Trophoblast cell (in vitro differentiated cells and primary cell): ENCODE data around the gene USP31.

Experiments
- DNase-seq, 2 donors: peaks; one replicate each; pipeline ENCODE4 v3.0.0-alpha.2; 2016
- H2AFZ ChIP-seq: 2 replicates; pipeline ENCODE4 v1.6.1; 2013; ENCODE audit warnings: low read length, moderate library complexity, mild to moderate bottlenecking; ENCODE audit not compliant: insufficient read depth, poor library complexity
- H2AK5ac ChIP-seq: 2 replicates; pipeline ENCODE4 v1.6.1; 2013; ENCODE audit warnings: mild to moderate bottlenecking, low read length
- H2BK120ac ChIP-seq: 2 replicates; pipeline ENCODE4 v1.6.1; 2013; ENCODE audit warnings: low read length, mild to moderate bottlenecking, moderate library complexity; ENCODE audit not compliant: insufficient read depth, poor library complexity
- H2BK12ac ChIP-seq: 2 replicates; pipeline ENCODE4 v1.6.1; 2013; ENCODE audit warnings: mild to moderate bottlenecking, low read length, moderate library complexity
- H2BK5ac ChIP-seq: 2 replicates; pipeline ENCODE4 v1.6.1; 2013; ENCODE audit warnings: low read length, low read depth, moderate library complexity, mild to moderate bottlenecking; ENCODE audit not compliant: poor library complexity
- H3K14ac ChIP-seq: 2 replicates; pipeline ENCODE4 v1.6.1; 2013; ENCODE audit warnings: mild to moderate bottlenecking, low read length
- H3K18ac ChIP-seq: 2 replicates; pipeline ENCODE4 v1.6.1; 2013; ENCODE audit warnings: mild to moderate bottlenecking, low read length
- H3K23ac ChIP-seq: 2 replicates; pipeline ENCODE4 v1.6.1; 2013; ENCODE audit warnings: low read length
- H3K27ac ChIP-seq: 2 replicates; pipeline ENCODE4 v1.5.1; 2013; ENCODE audit warnings: low read depth, mild to moderate bottlenecking, inconsistent platforms, low read length, moderate library complexity
- H3K27me3 ChIP-seq: 2 replicates; pipeline ENCODE4 v1.6.1; 2013; ENCODE audit warnings: inconsistent platforms, mild to moderate bottlenecking, low read length, moderate library complexity; ENCODE audit not compliant: insufficient read depth
- H3K36me3 ChIP-seq, 2 experiments: 1 replicate in 1 of 2; 2 replicates in 1 of 2; pipeline ENCODE4 v1.6.1; 2013; ENCODE audit warnings: low read length in 2 of 2, mild to moderate bottlenecking in 2 of 2, moderate library complexity in 1 of 2; ENCODE audit not compliant: insufficient read depth in 2 of 2, control insufficient read depth in 1 of 2
- H3K4ac ChIP-seq: 2 replicates; pipeline ENCODE4 v1.6.1; 2013; ENCODE audit warnings: low read depth, mild to moderate bottlenecking, low read length, moderate library complexity
- H3K4me1 ChIP-seq, 2 experiments: 1 replicate in 1 of 2; 2 replicates in 1 of 2; pipeline ENCODE4 v1.6.1; 2013; ENCODE audit warnings: low read length in 2 of 2, mild to moderate bottlenecking in 2 of 2, moderate library complexity in 1 of 2; ENCODE audit not compliant: insufficient read depth in 2 of 2, control insufficient read depth in 1 of 2
- H3K4me2 ChIP-seq: 2 replicates; pipeline ENCODE4 v1.6.1; 2013; ENCODE audit warnings: inconsistent platforms, mild to moderate bottlenecking, low read length, moderate library complexity
- H3K4me3 ChIP-seq: 2 replicates; pipeline ENCODE4 v1.5.1; 2013; ENCODE audit warnings: mild to moderate bottlenecking, low read depth, low read length, inconsistent platforms
- H3K79me1 ChIP-seq: one replicate; pipeline ENCODE4 v1.6.1; 2013; ENCODE audit warnings: low read length
- H3K79me2 ChIP-seq: 2 replicates; pipeline ENCODE4 v1.6.1; 2013; ENCODE audit warnings: low read length, mild to moderate bottlenecking; ENCODE audit not compliant: control insufficient read depth, insufficient read depth, poor library complexity
- H3K9ac ChIP-seq: 2 replicates; pipeline ENCODE4 v1.6.1; 2013; ENCODE audit warnings: mild to moderate bottlenecking, low read length
- H3K9me3 ChIP-seq: 2 replicates; pipeline ENCODE4 v1.6.1; 2013; ENCODE audit warnings: low read depth, mild to moderate bottlenecking, control low read depth, inconsistent platforms, low read length; ENCODE audit not compliant: insufficient read depth
- H4K12ac ChIP-seq: 2 replicates; pipeline ENCODE4 v1.6.1; 2013; ENCODE audit warnings: low read depth, mild to moderate bottlenecking, low read length, moderate library complexity
- H4K8ac ChIP-seq: 2 replicates; pipeline ENCODE4 v1.6.1; 2013; ENCODE audit warnings: low read depth, mild to moderate bottlenecking, low read length, moderate library complexity
- H4K91ac ChIP-seq: one replicate; pipeline ENCODE4 v1.6.1; 2013; ENCODE audit warnings: low read depth, mild to moderate bottlenecking, low read length, moderate library complexity
- WGBS: extraction: QIAGEN DNeasy Blood & Tissue Kit; methylation state at CpG from one replicate; pipeline ENCODE4 v1.1.7; 2013; ENCODE audit warnings: missing lambda C conversion rate; ENCODE audit not compliant: insufficient read length, insufficient coverage; ENCODE audit errors: extremely low coverage; 5-methylcytosine and 5-hydroxymethylcytosine counted together

The USP31 gene

DNA sequence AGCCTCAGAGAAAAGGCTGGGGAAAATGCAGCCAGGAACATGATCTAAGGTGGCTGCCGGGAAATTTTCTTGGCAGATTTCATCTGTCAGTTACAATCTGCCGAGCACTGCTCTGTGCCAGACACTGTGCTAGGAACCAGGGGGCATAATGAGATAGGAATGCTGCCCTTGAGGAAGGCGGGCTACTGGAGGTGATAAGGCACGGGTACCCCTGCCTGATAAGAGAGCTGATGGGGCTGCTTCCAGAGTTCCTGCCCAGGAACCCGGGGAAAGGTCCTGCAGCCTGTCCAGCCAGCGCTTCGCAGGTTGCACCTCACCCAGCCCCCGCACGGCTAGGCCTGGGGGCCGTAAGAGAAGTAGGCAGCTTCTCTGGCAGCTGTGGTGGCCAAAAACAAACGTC lies 36.4 kb upstream of the USP31 start:
- no peak for DNase-seq
- Histone ChIP-seq H3K79me2 (no peaks in the 10 kb centered on the region), H4K12ac (no peak overlapping the region), H3K36me3 (no peaks in the 10 kb centered on the region), H2BK120ac (no peak overlapping the region), H3K4ac (no peak overlapping the region), H2BK5ac (no peak overlapping the region), H3K27me3 (peaks cover 11% of the 10 kb centered on the region), H3K4me1 (peaks cover 5 to 7% of the 10 kb centered on the region in 2 experiments), H3K27ac (no peak overlapping the region), H3K14ac (no peak overlapping the region), H3K23ac (no peak overlapping the region), H3K9me3 (peaks cover 4% of the 10 kb centered on the region), H3K9ac (no peak overlapping the region), H3K18ac (no peak overlapping the region), H3K4me3 (no peak overlapping the region), H2BK12ac (no peak overlapping the region), H3K79me1 (no peaks in the 10 kb centered on the region), H4K8ac (no peak overlapping the region), H2AK5ac (no peak overlapping the region), H3K4me2 (no peak overlapping the region), H4K91ac (no peak overlapping the region), H2AFZ (no peak overlapping the region)
- no CpG with 5 or more reads among the region's 11 CpGs for WGBS

- Histone ChIP-seq H3K27me3 (peaks cover 11% of the 10 kb centered on the region), H3K4me2 (no peak overlapping the region), H2BK12ac (no peak overlapping the region), H3K18ac (no peak overlapping the region), H2BK5ac (no peak overlapping the region), H2AFZ (no peak overlapping the region), H3K9me3 (peaks cover 4% of the 10 kb centered on the region), H3K23ac (no peak overlapping the region), H4K91ac (no peak overlapping the region), H3K36me3 (no peaks in the 10 kb centered on the region), H4K8ac (no peak overlapping the region), H3K4ac (no peak overlapping the region), H3K27ac (no peak overlapping the region), H4K12ac (no peak overlapping the region), H3K79me2 (no peaks in the 10 kb centered on the region), H2BK120ac (no peak overlapping the region), H3K14ac (no peak overlapping the region), H3K79me1 (no peaks in the 10 kb centered on the region), H3K4me1 (peaks cover 5 to 7% of the 10 kb centered on the region in 2 experiments), H3K4me3 (no peak overlapping the region), H3K9ac (no peak overlapping the region), H2AK5ac (no peak overlapping the region)
- WGBS: no CpG with 5 or more reads among the region's 4 CpGs
- no peak for DNase-seq
These were observed 34.3 kb upstream of the USP31 start for GRCh38 chr16:23183543-23183862.

- no peak within 1 kb of the TSS for H4K8ac ChIP-seq
- no peak within 1 kb of the TSS for H2BK120ac ChIP-seq
- no peak within 1 kb of the TSS for H4K91ac ChIP-seq
- no peak within 1 kb of the TSS for H3K27ac ChIP-seq
- H4K12ac ChIP-seq: no peak within 1 kb of the TSS
- no peak within 1 kb of the TSS for H3K23ac ChIP-seq
- H3K4me1 ChIP-seq: peaks cover 5 to 7% of the 10 kb centered on the region in 2 experiments
- H3K36me3 ChIP-seq: no peaks in the 10 kb centered on the region
- peaks cover 4% of the 10 kb centered on the region for H3K9me3 ChIP-seq
- H3K4me2 ChIP-seq: peak within 1 kb of the TSS; percentile 73
- peak in 1 of 2 donors; percentile 6 for DNase-seq
- peak within 1 kb of the TSS; percentile 32 for H3K4me3 ChIP-seq
- H2BK5ac ChIP-seq: no peak within 1 kb of the TSS
- H3K4ac ChIP-seq: no peak within 1 kb of the TSS
- no peak within 1 kb of the TSS for H3K14ac ChIP-seq
- peak within 1 kb of the TSS; percentile 17 for H2AFZ ChIP-seq
- H3K9ac ChIP-seq: no peak within 1 kb of the TSS
- H3K79me2 ChIP-seq: no peaks in the 10 kb centered on the region
- peaks cover 11% of the 10 kb centered on the region for H3K27me3 ChIP-seq
- no peaks in the 10 kb centered on the region for H3K79me1 ChIP-seq
- H2AK5ac ChIP-seq: no peak within 1 kb of the TSS
- H3K18ac ChIP-seq: no peak within 1 kb of the TSS
- H2BK12ac ChIP-seq: no peak within 1 kb of the TSS
- no CpG with 5 or more reads among the region's 71 CpGs for WGBS
These were observed 33.7 kb upstream of the USP31 start, which contains the start of gene SCNN1G for GRCh38 chr16:23182679-23183542. Gene SCNN1G (plus strand): TSS chr16:23182745. CDS start chr16:23186272, 3,527 bp downstream.

GRCh38 chr16:23182206-23182678 lies 33.0 kb upstream of the USP31 start:
- Histone ChIP-seq H4K91ac (no peak overlapping the region), H4K8ac (no peak overlapping the region), H3K9me3 (peaks cover 4% of the 10 kb centered on the region), H3K18ac (no peak overlapping the region), H3K4me2 (peak overlapping the region; percentile 49), H3K4ac (no peak overlapping the region), H3K4me1 (peaks cover 5 to 7% of the 10 kb centered on the region in 2 experiments), H3K4me3 (no peak overlapping the region), H3K14ac (no peak overlapping the region), H4K12ac (no peak overlapping the region), H3K27ac (no peak overlapping the region), H2BK12ac (no peak overlapping the region), H2AK5ac (no peak overlapping the region), H3K79me1 (no peaks in the 10 kb centered on the region), H2AFZ (no peak overlapping the region), H2BK120ac (no peak overlapping the region), H3K79me2 (no peaks in the 10 kb centered on the region), H3K36me3 (no peaks in the 10 kb centered on the region), H3K23ac (no peak overlapping the region), H3K9ac (no peak overlapping the region), H2BK5ac (no peak overlapping the region), H3K27me3 (peaks cover 11% of the 10 kb centered on the region)
- DNase-seq: peak; percentile 92 to 96
- no CpG with 5 or more reads among the region's 33 CpGs for WGBS
